H9 (cell line): ENCODE results near the gene MAPK13. TPM values are rescaled to one million over a fixed set of nuclear protein-coding genes. Genes with fewer than 3 reads are reported as not detected.
A peak's percentile ranks its signal among the peaks of the same experiment; 100 is the strongest.

ENCODE experiments used
- DNase-seq: peaks from one replicate; pipeline ENCODE4 v3.0.0-alpha.2; 2017
- H2AFZ ChIP-seq: one replicate; pipeline ENCODE4 v1.6.1; 2013; ENCODE audit warnings: mild to moderate bottlenecking, low read length, control low read depth, moderate library complexity
- H2AK5ac ChIP-seq: 2 replicates; pipeline ENCODE4 v1.6.1; 2013; ENCODE audit warnings: low read length, control low read depth, mixed read lengths; ENCODE audit not compliant: insufficient read length
- H2BK120ac ChIP-seq: one replicate; pipeline ENCODE4 v1.6.1; 2013; ENCODE audit warnings: low read depth, mild to moderate bottlenecking, low read length, control low read depth, inconsistent platforms; ENCODE audit not compliant: poor library complexity, severe bottlenecking
- H2BK12ac ChIP-seq: 2 replicates; pipeline ENCODE4 v1.6.1; 2013; ENCODE audit warnings: low read length, control low read depth, mixed read lengths, low read depth; ENCODE audit not compliant: insufficient read length
- H2BK15ac ChIP-seq: 2 replicates; pipeline ENCODE4 v1.6.1; 2013; ENCODE audit warnings: low read depth, low read length, control low read depth
- H2BK20ac ChIP-seq: one replicate; pipeline ENCODE4 v1.6.1; 2013; ENCODE audit warnings: low read depth, mild to moderate bottlenecking, low read length, control low read depth, inconsistent platforms; ENCODE audit not compliant: poor library complexity, severe bottlenecking
- H2BK5ac ChIP-seq: 2 replicates; pipeline ENCODE4 v1.6.1; 2013; ENCODE audit warnings: low read length, control low read depth, mixed read lengths; ENCODE audit not compliant: insufficient read length
- H3K14ac ChIP-seq: 2 replicates; pipeline ENCODE4 v1.6.1; 2013; ENCODE audit warnings: low read length, control low read depth; ENCODE audit not compliant: insufficient read depth
- H3K18ac ChIP-seq: 2 replicates; pipeline ENCODE4 v1.6.1; 2013; ENCODE audit warnings: low read depth, mild to moderate bottlenecking, mixed read lengths, low read length, control low read depth; ENCODE audit not compliant: insufficient read length
- H3K23ac ChIP-seq: 2 replicates; pipeline ENCODE4 v1.6.1; 2013; ENCODE audit warnings: low read length, control low read depth, mixed read lengths, low read depth; ENCODE audit not compliant: insufficient read length
- H3K23me2 ChIP-seq: 2 replicates; pipeline ENCODE4 v1.6.1; 2013; ENCODE audit warnings: low read depth, mild to moderate bottlenecking, mixed read lengths, low read length, control low read depth; ENCODE audit not compliant: insufficient read length, poor library complexity, severe bottlenecking
- H3K27ac ChIP-seq: 2 replicates; pipeline ENCODE4 v1.5.1; 2013; ENCODE audit warnings: low read length, control low read depth, mixed read lengths, low read depth; ENCODE audit not compliant: insufficient read length
- H3K27me3 ChIP-seq: 2 replicates; pipeline ENCODE4 v1.6.1; 2013; ENCODE audit warnings: low read length, control low read depth, inconsistent platforms; ENCODE audit not compliant: insufficient read depth
- H3K4ac ChIP-seq: 2 replicates; pipeline ENCODE4 v1.6.1; 2013; ENCODE audit warnings: low read depth, mild to moderate bottlenecking, control low read depth, inconsistent platforms, low read length, moderate library complexity
- H3K4me1 ChIP-seq: 2 replicates; pipeline ENCODE4 v1.6.1; 2013; ENCODE audit warnings: low read length, control low read depth, inconsistent platforms; ENCODE audit not compliant: insufficient read depth
- H3K4me2 ChIP-seq: 2 replicates; pipeline ENCODE4 v1.6.1; 2013; ENCODE audit warnings: low read length, control low read depth, mixed read lengths; ENCODE audit not compliant: insufficient read length, insufficient read depth
- H3K56ac ChIP-seq: 2 replicates; pipeline ENCODE4 v1.6.1; 2013; ENCODE audit warnings: low read depth, mild to moderate bottlenecking, mixed read lengths, low read length, control low read depth; ENCODE audit not compliant: insufficient read length
- H3K79me1 ChIP-seq: 2 replicates; pipeline ENCODE4 v1.6.1; 2013; ENCODE audit warnings: low read depth, mild to moderate bottlenecking, moderate library complexity, low read length, control low read depth, inconsistent platforms; ENCODE audit not compliant: insufficient read depth, poor library complexity, severe bottlenecking
- H3K79me2 ChIP-seq: 2 replicates; pipeline ENCODE4 v1.6.1; 2013; ENCODE audit warnings: low read length, control low read depth, inconsistent platforms; ENCODE audit not compliant: insufficient read depth
- H3K9ac ChIP-seq: 2 replicates; pipeline ENCODE4 v1.6.1; 2013; ENCODE audit warnings: low read length, control low read depth, mixed read lengths; ENCODE audit not compliant: insufficient read length; ENCODE audit errors: extremely low read depth
- H3K9me3 ChIP-seq: one replicate; pipeline ENCODE4 v1.6.1; 2013; ENCODE audit warnings: low read depth, low read length, inconsistent platforms; ENCODE audit not compliant: control insufficient read depth
- H3T11ph ChIP-seq: one replicate; pipeline ENCODE4 v1.6.1; 2013; ENCODE audit warnings: mild to moderate bottlenecking, low read length, control low read depth, inconsistent platforms
- H4K20me1 ChIP-seq: one replicate; pipeline ENCODE4 v1.6.1; 2013; ENCODE audit not compliant: control insufficient read depth, insufficient read length, insufficient read depth
- H4K5ac ChIP-seq: 2 replicates; pipeline ENCODE4 v1.6.1; 2013; ENCODE audit warnings: low read depth, mild to moderate bottlenecking, mixed read lengths, low read length, control low read depth; ENCODE audit not compliant: insufficient read length
- H4K8ac ChIP-seq: replicated peaks from 2 replicates; pipeline ENCODE4 v1.6.1; 2013; ENCODE audit warnings: low read length, control low read depth, mixed read lengths, low read depth; ENCODE audit not compliant: insufficient read length
- H4K91ac ChIP-seq: 2 replicates; pipeline ENCODE4 v1.6.1; 2013; ENCODE audit warnings: low read depth, mild to moderate bottlenecking, moderate library complexity, mixed read lengths, low read length, control low read depth; ENCODE audit not compliant: insufficient read length
- H3K27ac Mint-ChIP-seq, 3 experiments: 2 replicates in 2 of 3; 3 replicates in 1 of 3; pipeline ENCODE4 v1.8.0; 2020 to 2021; ENCODE audit warnings: mixed read lengths in 3 of 3, mild to moderate bottlenecking in 1 of 3, moderate library complexity in 1 of 3
- H3K27me3 Mint-ChIP-seq: 2 replicates; pipeline ENCODE4 v1.8.0; 2021; ENCODE audit warnings: low read depth, mild to moderate bottlenecking, moderate library complexity, mixed read lengths
- H3K36me3 Mint-ChIP-seq, 3 experiments: 2 replicates in 2 of 3; 3 replicates in 1 of 3; pipeline ENCODE4 v1.8.0; 2020 to 2021; ENCODE audit warnings: low read depth in 3 of 3, mixed read lengths in 3 of 3; ENCODE audit not compliant: insufficient read depth in 1 of 3
- H3K4me1 Mint-ChIP-seq, 2 experiments: 2 replicates each; pipeline ENCODE4 v1.8.0; 2020; ENCODE audit warnings: mixed read lengths in 2 of 2
- H3K4me3 Mint-ChIP-seq, 2 experiments: 2 replicates in 1 of 2; 3 replicates in 1 of 2; pipeline ENCODE4 v1.8.0; 2020 to 2021; ENCODE audit warnings: mild to moderate bottlenecking in 2 of 2, mixed read lengths in 2 of 2, moderate library complexity in 1 of 2
- H3K9me3 Mint-ChIP-seq, 2 experiments: 2 replicates in 1 of 2; 3 replicates in 1 of 2; pipeline ENCODE4 v1.8.0; 2020; ENCODE audit warnings: mild to moderate bottlenecking in 2 of 2, mixed read lengths in 2 of 2, moderate library complexity in 1 of 2
- WGBS: extraction: QIAGEN DNeasy Blood & Tissue Kit; methylation state at CpG from one replicate; pipeline ENCODE4 v1.1.7; 2013; ENCODE audit warnings: missing lambda C conversion rate, low lambda C conversion rate, mixed read lengths; ENCODE audit not compliant: insufficient read length; ENCODE audit errors: extremely low coverage; 5-methylcytosine and 5-hydroxymethylcytosine counted together
- total RNA-seq: library from RNA; stranded (reverse); gene quantifications from 2 replicates; pipeline ENCODE4 v1.2.1, GENCODE V29; 2021
- TF ChIP-seq, protein P1 (sequence below): fragments of 200-600 bp; sonication (generic); conservative IDR thresholded peaks from 3 replicates; pipeline ENCODE4 v1.8.0; 2021; ENCODE audit warnings: antibody characterized with exemption, mild to moderate bottlenecking

The MAPK13 gene
- total RNA-seq, 1 experiment from 2014 or later: 18.9 TPM

DNA sequence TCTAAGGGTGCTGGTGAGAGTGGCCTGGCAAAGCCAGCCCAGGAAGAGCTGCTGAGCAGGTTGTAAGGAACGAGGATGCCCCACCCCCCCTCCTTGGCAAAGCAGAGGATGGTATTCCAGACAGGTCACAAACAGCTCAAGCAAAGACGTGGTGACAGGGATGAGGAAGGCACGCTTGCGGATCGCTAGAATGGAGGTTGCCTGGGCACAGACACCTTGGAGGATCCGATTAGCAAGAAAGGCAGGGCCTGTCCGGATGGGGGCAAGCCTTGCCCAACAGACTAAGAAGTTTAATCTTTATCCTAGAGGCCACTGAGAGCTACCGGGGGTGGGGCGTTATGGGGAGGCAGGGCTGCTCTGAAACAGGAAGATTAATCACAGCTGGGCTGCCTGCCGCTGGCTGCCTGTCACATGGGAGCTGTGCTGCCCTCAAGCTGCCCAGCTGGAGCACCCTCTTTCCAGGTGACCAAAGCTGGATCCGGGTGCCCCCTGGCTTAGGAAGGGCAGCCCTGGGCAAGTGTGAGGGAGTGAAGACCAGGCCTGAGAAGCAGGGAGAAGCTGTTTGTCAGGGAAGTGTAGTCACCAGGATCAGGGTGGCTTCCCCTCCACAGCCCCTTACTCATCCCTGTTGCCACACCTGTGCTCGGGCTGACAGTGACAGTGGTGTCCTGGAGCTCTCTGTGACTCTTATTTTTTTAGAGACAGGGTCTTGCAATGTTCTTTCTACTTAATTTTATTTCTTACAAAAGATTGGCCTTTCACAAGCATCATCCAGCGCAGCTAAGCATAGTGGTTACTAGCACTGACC lies 9.1 kb upstream of the MAPK13 start:
- H2AFZ ChIP-seq: no peak overlapping the region
- H4K5ac ChIP-seq: no peak overlapping the region
- no peak overlapping the region for H4K91ac ChIP-seq
- H2BK12ac ChIP-seq: no peak overlapping the region
- H3K9me3 ChIP-seq: no peaks in the 10 kb centered on the region
- H3K56ac ChIP-seq: no peak overlapping the region
- H3K79me2 ChIP-seq: no peaks in the 10 kb centered on the region
- no peaks in the 10 kb centered on the region for H3K27me3 ChIP-seq
- peaks cover 4% of the 10 kb centered on the region for H3K4me1 ChIP-seq
- WGBS: no CpG with 5 or more reads among the region's 13 CpGs
- no peaks in the 10 kb centered on the region for H4K20me1 ChIP-seq
- TF ChIP-seq, protein P1, sequence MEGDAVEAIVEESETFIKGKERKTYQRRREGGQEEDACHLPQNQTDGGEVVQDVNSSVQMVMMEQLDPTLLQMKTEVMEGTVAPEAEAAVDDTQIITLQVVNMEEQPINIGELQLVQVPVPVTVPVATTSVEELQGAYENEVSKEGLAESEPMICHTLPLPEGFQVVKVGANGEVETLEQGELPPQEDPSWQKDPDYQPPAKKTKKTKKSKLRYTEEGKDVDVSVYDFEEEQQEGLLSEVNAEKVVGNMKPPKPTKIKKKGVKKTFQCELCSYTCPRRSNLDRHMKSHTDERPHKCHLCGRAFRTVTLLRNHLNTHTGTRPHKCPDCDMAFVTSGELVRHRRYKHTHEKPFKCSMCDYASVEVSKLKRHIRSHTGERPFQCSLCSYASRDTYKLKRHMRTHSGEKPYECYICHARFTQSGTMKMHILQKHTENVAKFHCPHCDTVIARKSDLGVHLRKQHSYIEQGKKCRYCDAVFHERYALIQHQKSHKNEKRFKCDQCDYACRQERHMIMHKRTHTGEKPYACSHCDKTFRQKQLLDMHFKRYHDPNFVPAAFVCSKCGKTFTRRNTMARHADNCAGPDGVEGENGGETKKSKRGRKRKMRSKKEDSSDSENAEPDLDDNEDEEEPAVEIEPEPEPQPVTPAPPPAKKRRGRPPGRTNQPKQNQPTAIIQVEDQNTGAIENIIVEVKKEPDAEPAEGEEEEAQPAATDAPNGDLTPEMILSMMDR: no peak
- no peak overlapping the region for H3K27ac ChIP-seq
- no peak overlapping the region for H3K4me3 Mint-ChIP-seq
- peak overlapping the region in 2 of 3 experiments; percentile 23 to 78; a peak in 2 of 7 replicates for H3K27ac Mint-ChIP-seq
- no peak overlapping the region for H2BK20ac ChIP-seq
- no peak overlapping the region for H4K8ac ChIP-seq
- no peak overlapping the region for H2BK15ac ChIP-seq
- no peak overlapping the region for H3K18ac ChIP-seq
- H2BK120ac ChIP-seq: no peak overlapping the region
- H3K4me2 ChIP-seq: no peak overlapping the region
- no peaks in the 10 kb centered on the region for H3K23me2 ChIP-seq
- no peak overlapping the region for H3K23ac ChIP-seq
- H3T11ph ChIP-seq: no peak overlapping the region
- H2AK5ac ChIP-seq: no peak overlapping the region
- H3K9me3 Mint-ChIP-seq: no peaks in the 10 kb centered on the region
- no peak overlapping the region for H3K9ac ChIP-seq
- peaks cover 5% of the 10 kb centered on the region for H3K27me3 Mint-ChIP-seq
- no peak overlapping the region for H3K14ac ChIP-seq
- no peak overlapping the region for H2BK5ac ChIP-seq
- peaks cover 0 to 3% (median 0%) of the 10 kb centered on the region in 3 experiments; a peak in 3 of 7 replicates for H3K36me3 Mint-ChIP-seq
- H3K4me1 Mint-ChIP-seq: peaks cover 21% of the 10 kb centered on the region in 2 experiments
- H3K4ac ChIP-seq: no peak overlapping the region
- DNase-seq: no peak
- no peaks in the 10 kb centered on the region for H3K79me1 ChIP-seq
